Naive thymus-derived CD4-positive, alpha-beta T cell (primary cell): ENCODE measurements around the gene RSKR. TPM values are rescaled to one million over a fixed set of nuclear protein-coding genes. Genes with fewer than 3 reads are reported as not detected.
"Not testable (repeated sequence)": the region's sequence is repeated elsewhere in the genome, so short reads cannot be mapped to it uniquely, and the experiment has no call there.

Experiments used
- ATAC-seq: fragments of 150-1000 bp; cut with Tn5 transposase; 2 replicates; pipeline ENCODE4 v1.10.0; 2021; ENCODE audit warnings: mild to moderate bottlenecking, moderate library complexity
- CTCF ChIA-PET: fragments of 350-600 bp; sonication (Branson Sonifier 250); formaldehyde crosslinking; loops from one replicate; lab custom pipeline; 2021; ENCODE audit warnings: antibody characterized with exemption; lab: Charles Lee
- POLR2A ChIA-PET: fragments of 350-600 bp; sonication (Branson Sonifier 250); formaldehyde crosslinking; loops from one replicate; lab custom pipeline; 2021; ENCODE audit warnings: antibody characterized with exemption, inconsistent platforms; lab: Charles Lee
- DNase-seq, 9 donors: peaks; one replicate each; pipeline versions ENCODE4 v3.0.0 to v3.0.0-alpha.2; 2020 to 2022; ENCODE audit warnings: mixed read lengths in 1 of 9
- H3K27ac ChIP-seq: one replicate; pipeline ENCODE4 v1.7.0; 2013; ENCODE audit warnings: mild to moderate bottlenecking, low read depth, low read length, moderate library complexity
- H3K27me3 ChIP-seq, 2 donors: one replicate each; pipeline ENCODE4 v1.7.0; 2013; ENCODE audit warnings: low read length in 2 of 2, mild to moderate bottlenecking in 2 of 2, moderate library complexity in 2 of 2; ENCODE audit not compliant: control insufficient read depth in 2 of 2, insufficient read depth in 2 of 2
- H3K36me3 ChIP-seq, 3 experiments: 1 replicate in 2 of 3; 2 replicates in 1 of 3; pipeline ENCODE4 v1.7.0; 2013; ENCODE audit warnings: low read length in 3 of 3, mild to moderate bottlenecking in 3 of 3, moderate library complexity in 1 of 3; ENCODE audit not compliant: insufficient read depth in 3 of 3, control insufficient read depth in 2 of 3
- H3K4me1 ChIP-seq, 2 donors: one replicate each; pipeline ENCODE4 v1.7.0; 2013; ENCODE audit warnings: low read length in 2 of 2, mild to moderate bottlenecking in 2 of 2, moderate library complexity in 1 of 2; ENCODE audit not compliant: control insufficient read depth in 2 of 2, insufficient read depth in 2 of 2
- H3K4me3 ChIP-seq: 2 replicates; pipeline ENCODE4 v1.7.0; 2013; ENCODE audit warnings: mild to moderate bottlenecking, low read length
- H3K9me3 ChIP-seq, 3 experiments: 1 replicate in 2 of 3; 2 replicates in 1 of 3; pipeline ENCODE4 v1.7.0; 2013; ENCODE audit warnings: low read length in 3 of 3; ENCODE audit not compliant: control insufficient read depth in 2 of 3
- H3K27ac Mint-ChIP-seq, 9 donors: one replicate each; pipeline ENCODE4 v1.8.0; 2020 to 2022; ENCODE audit warnings: mixed read lengths in 9 of 9, mild to moderate bottlenecking in 8 of 9, moderate library complexity in 5 of 9, inconsistent platforms in 2 of 9
- H3K27me3 Mint-ChIP-seq, 5 donors: one replicate each; pipeline ENCODE4 v1.8.0; 2021 to 2022; ENCODE audit warnings: mixed read lengths in 5 of 5, mild to moderate bottlenecking in 1 of 5
- H3K36me3 Mint-ChIP-seq, 5 donors: one replicate each; pipeline ENCODE4 v1.8.0; 2020 to 2022; ENCODE audit warnings: mixed read lengths in 5 of 5, mild to moderate bottlenecking in 3 of 5, inconsistent platforms in 1 of 5
- H3K4me1 Mint-ChIP-seq, 7 donors: one replicate each; pipeline ENCODE4 v1.8.0; 2020 to 2022; ENCODE audit warnings: mixed read lengths in 7 of 7, mild to moderate bottlenecking in 3 of 7, inconsistent platforms in 1 of 7
- H3K4me3 Mint-ChIP-seq, 10 donors: one replicate each; pipeline ENCODE4 v1.8.0; 2020 to 2022; ENCODE audit warnings: mild to moderate bottlenecking in 10 of 10, mixed read lengths in 10 of 10, moderate library complexity in 6 of 10, inconsistent platforms in 2 of 10
- H3K9me3 Mint-ChIP-seq, 11 donors: one replicate each; pipeline ENCODE4 v1.8.0; 2020 to 2022; ENCODE audit warnings: mixed read lengths in 11 of 11, mild to moderate bottlenecking in 4 of 11, inconsistent platforms in 1 of 11, moderate library complexity in 1 of 11
- intact Hi-C, 2 donors: fragments of 100-400 bp; cut with micrococcal nuclease; formaldehyde crosslinking; loops; one replicate each; pipeline ENCODE4 v1.15.1; 2023
- polyA plus RNA-seq, 2 donors: library from polyadenylated mRNA; unstranded; fragments of 300-500 nt; fragmentation: Illumina TruSeq; gene quantifications; one replicate each; pipeline ENCODE4 v1.2.3, GENCODE V29; 2021
- total RNA-seq, 6 experiments: library from RNA in 5 of 6; stranded (reverse) in 5 of 6; gene quantifications; 1 replicate in 5 of 6; 2 replicates in 1 of 6; pipeline ENCODE4 v1.2.3 and lab custom pipeline; 2021 to 2026

The RSKR gene
- total and polyA plus RNA-seq, 7 experiments from 2014 or later = 0.20 to 34.5 (median 26.7) TPM; not detected in 1

DNA sequence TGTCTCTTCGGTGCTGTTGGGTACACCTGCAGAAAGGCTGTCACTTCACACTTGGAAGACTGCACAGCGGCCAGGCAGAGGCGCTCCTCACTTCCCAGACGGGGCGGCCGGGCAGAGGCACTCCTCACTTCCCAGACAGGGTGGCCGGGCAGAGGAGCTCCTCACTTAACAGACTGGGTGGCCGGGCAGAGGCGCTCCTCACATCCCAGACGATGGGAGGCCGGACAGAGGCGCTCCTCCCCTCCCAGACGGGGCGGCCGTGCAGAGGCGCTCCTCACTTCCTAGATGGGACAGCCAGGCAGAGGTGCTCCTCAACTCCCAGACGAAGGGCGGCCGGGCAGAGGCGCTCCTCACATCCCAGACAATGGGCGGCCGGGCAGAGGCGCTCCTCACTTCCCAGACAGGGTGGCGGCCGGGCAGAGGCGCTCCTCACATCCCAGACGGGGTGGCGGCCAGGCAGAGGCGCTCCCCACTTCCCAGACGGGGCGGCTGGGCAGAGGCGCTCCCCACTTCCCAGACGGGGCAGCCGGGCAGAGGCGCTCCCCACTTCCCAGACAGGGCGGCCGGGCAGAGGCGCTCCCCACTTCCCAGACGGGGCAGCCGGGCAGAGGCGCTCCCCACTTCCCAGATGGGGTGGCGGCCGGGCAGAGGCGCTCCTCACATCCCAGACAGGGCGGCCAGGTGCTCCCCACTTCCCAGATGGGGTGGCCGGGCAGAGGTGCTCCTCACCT, 44.9 kb upstream of the RSKR start:
- H3K27me3 Mint-ChIP-seq, H3K27ac Mint-ChIP-seq, DNase-seq, H3K9me3 ChIP-seq, intact Hi-C loops, ATAC-seq, CTCF ChIA-PET, POLR2A ChIA-PET, H3K4me3 ChIP-seq, H3K9me3 Mint-ChIP-seq, H3K27me3 ChIP-seq, H3K27ac ChIP-seq: not testable (repeated sequence)
- H3K4me1 ChIP-seq = peaks cover 18 to 27% of the 10 kb centered on the region in 2 donors
- Mint-ChIP-seq H3K4me3 (peak overlapping the region in 1 of 10 donors; percentile 34), H3K4me1 (peaks cover 28 to 58% (median 54%) of the 10 kb centered on the region in 7 donors), H3K36me3 (peaks cover 0 to 24% (median 8%) of the 10 kb centered on the region in 5 donors)
- peaks cover 0 to 23% (median 0%) of the 10 kb centered on the region in 3 experiments for H3K36me3 ChIP-seq

DNA sequence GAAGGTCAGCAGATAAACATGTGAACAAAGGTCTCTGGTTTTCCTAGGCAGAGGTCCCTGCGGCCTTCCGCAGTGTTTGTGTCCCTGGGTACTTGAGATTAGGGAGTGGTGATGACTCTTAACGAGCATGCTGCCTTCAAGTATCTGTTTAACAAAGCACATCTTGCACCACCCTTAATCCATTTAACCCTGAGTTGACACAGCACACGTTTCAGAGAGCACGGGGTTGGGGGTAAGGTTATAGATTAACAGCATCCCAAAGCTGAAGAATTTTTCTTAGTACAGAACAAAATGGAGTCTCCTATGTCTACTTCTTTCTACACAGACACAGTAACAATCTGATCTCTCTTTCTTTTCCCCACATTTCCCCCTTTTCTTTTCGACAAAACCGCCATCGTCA, 44.4 kb upstream of the RSKR start:
- H3K27me3 ChIP-seq, CTCF ChIA-PET: not testable (repeated sequence)
- H3K27ac Mint-ChIP-seq = peak overlapping the region in 2 of 9 donors; percentile 5 to 48

DNA sequence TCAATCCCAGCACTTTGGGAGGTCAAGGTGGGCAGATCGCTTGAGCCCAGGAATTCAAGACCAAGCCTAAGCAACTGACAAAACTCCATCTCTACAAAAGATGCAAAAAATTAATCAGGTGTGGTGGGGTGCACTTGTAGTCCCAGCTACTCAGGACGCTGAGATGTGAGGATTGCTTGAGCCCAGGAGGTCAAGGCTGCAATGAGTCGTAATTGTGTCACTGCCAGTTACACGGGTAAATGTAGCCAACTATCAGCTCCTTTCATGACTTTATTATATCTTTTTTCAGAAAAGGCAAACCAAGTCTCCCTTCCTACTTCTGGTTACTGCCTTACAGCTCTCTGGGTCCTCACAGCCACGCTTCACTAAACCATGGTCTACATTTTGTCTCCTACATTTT, 43.8 kb upstream of the RSKR start:
- no peak overlapping the region for H3K4me3 Mint-ChIP-seq
- DNase-seq (no peak), ATAC-seq (no peak)
- H3K9me3 ChIP-seq = no peaks in the 10 kb centered on the region
- intact Hi-C loops = no loop called here
- H3K27me3 Mint-ChIP-seq = no peaks in the 10 kb centered on the region
- peaks cover 16 to 53% (median 46%) of the 10 kb centered on the region in 7 donors for H3K4me1 Mint-ChIP-seq
- ChIA-PET CTCF (no interaction called here), POLR2A (interaction anchor here (1.0 kb wide), 1 partner anchor 14 kb away, joined by 3 read pairs; no protein-coding TSS in a partner anchor)
- H3K36me3 ChIP-seq = peaks cover 0 to 31% (median 4%) of the 10 kb centered on the region in 3 experiments
- H3K9me3 Mint-ChIP-seq = no peaks in the 10 kb centered on the region
- H3K27ac ChIP-seq = no peak overlapping the region
- H3K4me1 ChIP-seq = peaks cover 6 to 15% of the 10 kb centered on the region in 2 donors
- peak overlapping the region in 1 of 9 donors; percentile 5 for H3K27ac Mint-ChIP-seq
- H3K4me3 ChIP-seq = no peak overlapping the region
- H3K36me3 Mint-ChIP-seq = peaks cover 0 to 25% (median 8%) of the 10 kb centered on the region in 5 donors
- no peaks in the 10 kb centered on the region for H3K27me3 ChIP-seq

More for the DNA sequence above, 44.4 kb upstream of the RSKR start:
- H3K9me3 Mint-ChIP-seq, ATAC-seq, H3K27me3 Mint-ChIP-seq, intact Hi-C loops, H3K27ac ChIP-seq, H3K4me3 ChIP-seq, DNase-seq, H3K9me3 ChIP-seq: not testable (repeated sequence)
- Histone ChIP-seq H3K4me1 (peaks cover 12 to 21% of the 10 kb centered on the region in 2 donors), H3K36me3 (peaks cover 0 to 26% (median 0%) of the 10 kb centered on the region in 3 experiments)
- Mint-ChIP-seq H3K4me3 (peak overlapping the region in 1 of 10 donors; percentile 34), H3K4me1 (peaks cover 22 to 53% (median 48%) of the 10 kb centered on the region in 7 donors), H3K36me3 (peaks cover 0 to 22% (median 8%) of the 10 kb centered on the region in 5 donors)
- POLR2A ChIA-PET = interaction anchor here (1.0 kb wide), 1 partner anchor 14 kb away, joined by 3 read pairs; no protein-coding TSS in a partner anchor

DNA sequence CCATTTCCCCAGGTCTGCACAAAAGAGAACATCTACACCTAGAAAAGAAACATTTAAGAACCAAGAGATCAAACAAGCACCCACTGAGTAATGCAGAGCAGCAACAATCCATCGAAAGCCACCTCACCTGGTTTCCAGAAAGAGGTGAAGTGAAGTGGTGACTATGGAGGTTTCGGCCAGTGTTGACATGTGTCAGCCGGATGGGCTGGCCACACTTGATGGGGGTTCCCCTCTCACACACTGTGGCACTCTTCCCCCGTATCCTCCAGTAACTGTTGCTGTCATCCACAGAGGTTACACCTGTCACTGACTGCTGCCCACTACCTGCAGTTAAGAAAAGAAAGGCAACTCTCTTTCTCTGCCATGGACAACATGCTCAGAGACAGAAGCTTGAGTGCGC, 41.2 kb upstream of the RSKR start:
- H3K4me3 Mint-ChIP-seq = no peak overlapping the region
- Histone ChIP-seq H3K36me3 (peaks cover 0 to 42% (median 5%) of the 10 kb centered on the region in 3 experiments), H3K27ac (no peak overlapping the region), H3K4me3 (no peak overlapping the region), H3K27me3 (no peaks in the 10 kb centered on the region), H3K4me1 (peaks cover 0 to under 1% of the 10 kb centered on the region in 2 donors), H3K9me3 (no peaks in the 10 kb centered on the region)
- no peaks in the 10 kb centered on the region for H3K27me3 Mint-ChIP-seq
- ATAC-seq = no peak
- H3K36me3 Mint-ChIP-seq = peaks cover 0 to 27% (median 4%) of the 10 kb centered on the region in 5 donors
- CTCF ChIA-PET = no interaction called here
- no peaks in the 10 kb centered on the region for H3K9me3 Mint-ChIP-seq
- intact Hi-C loops = no loop called here
- POLR2A ChIA-PET = interaction anchor here (0.6 to 1.1 kb wide), 2 partner anchors 10 to 335 kb away, joined by 3 to 4 read pairs; partner anchors contain the start of gene BLTP2
- no peak for DNase-seq
- H3K27ac Mint-ChIP-seq = peak overlapping the region in 1 of 9 donors; percentile 89
- H3K4me1 Mint-ChIP-seq = peaks cover 6 to 33% (median 22%) of the 10 kb centered on the region in 7 donors

DNA sequence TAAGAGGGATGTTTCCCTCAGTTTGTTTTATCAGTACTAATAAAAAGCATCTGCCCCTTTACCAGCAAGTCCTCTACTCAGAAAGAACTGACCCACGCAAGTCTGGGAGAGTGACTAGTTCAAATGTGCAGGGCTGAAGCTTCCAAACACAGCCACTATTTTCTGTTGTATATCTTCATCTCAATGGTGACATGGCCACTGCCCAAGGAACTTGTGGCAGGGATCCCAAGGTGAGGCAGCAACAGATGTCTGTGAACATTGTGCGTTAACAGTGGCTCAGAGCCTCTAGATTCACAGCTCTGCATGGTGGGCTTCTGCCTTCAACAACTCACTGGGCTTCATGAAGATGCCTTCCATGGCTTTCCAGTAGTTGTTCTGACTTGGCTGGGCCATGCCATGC, 34.7 kb upstream of the RSKR start:
- no peaks in the 10 kb centered on the region for H3K27me3 ChIP-seq
- H3K9me3 ChIP-seq = no peaks in the 10 kb centered on the region
- Mint-ChIP-seq H3K4me1 (peaks cover 20 to 44% (median 31%) of the 10 kb centered on the region in 7 donors), H3K36me3 (peaks cover 0 to 20% (median 10%) of the 10 kb centered on the region in 5 donors), H3K4me3 (no peak overlapping the region), H3K9me3 (no peaks in the 10 kb centered on the region), H3K27me3 (no peaks in the 10 kb centered on the region), H3K27ac (peak overlapping the region in 3 of 9 donors; percentile 25 to 69 (median 55))
- CTCF ChIA-PET = interaction anchor here (4.1 kb wide), 1 partner anchor 13 kb away, joined by 15 read pairs; the partner anchor contains the start of genes SDF2 and SUPT6H
- peaks cover 5 to 40% (median 6%) of the 10 kb centered on the region in 3 experiments for H3K36me3 ChIP-seq
- intact Hi-C loops = loop anchor here (5.0 to 10.0 kb wide), 8 partner anchors 71 to 919 kb away; partner anchors contain the start of genes DHRS13 (in 2 of the 2), ABHD15 (in 1 of the 2), ALDOC (in 1 of the 2) and ERAL1 (in 1 of the 2)
- no peak for DNase-seq
- ATAC-seq = no peak
- H3K4me1 ChIP-seq = peaks cover 15 to 21% of the 10 kb centered on the region in 2 donors
- POLR2A ChIA-PET = interaction anchor here (1.0 to 3.5 kb wide), 2 partner anchors 13 to 63 kb away, joined by 4 to 19 read pairs; partner anchors contain the start of genes PROCA1, SDF2 and SUPT6H
- no peak overlapping the region for H3K4me3 ChIP-seq
- H3K27ac ChIP-seq = no peak overlapping the region

- peaks cover 4 to 26% (median 16%) of the 10 kb centered on the region in 5 donors for H3K36me3 Mint-ChIP-seq
- Histone ChIP-seq H3K4me1 (peaks cover 26 to 29% of the 10 kb centered on the region in 2 donors), H3K9me3 (no peaks in the 10 kb centered on the region), H3K27me3 (no peaks in the 10 kb centered on the region), H3K27ac (peak overlapping the region; percentile 95), H3K36me3 (peaks cover 0 to 41% (median 11%) of the 10 kb centered on the region in 3 experiments), H3K4me3 (peak overlapping the region; percentile 87)
- CTCF ChIA-PET = interaction anchor here (0.8 to 4.1 kb wide), 7 partner anchors 16 to 311 kb away, joined by 3 to 15 read pairs (median 4); partner anchors contain the start of genes SDF2, SUPT6H and TNFAIP1
- POLR2A ChIA-PET = interaction anchor here (0.6 to 5.3 kb wide), 12 partner anchors 14 to 305 kb away, joined by 3 to 81 read pairs (median 8); partner anchors contain the start of genes PHF12, PIGS, PROCA1 and RPL23A
- DNase-seq (peak in 1 of 9 donors; percentile 6), ATAC-seq (no peak)
- H3K27ac Mint-ChIP-seq = peak overlapping the region; percentile 90 to 99 (median 97)
- peaks cover 27 to 53% (median 39%) of the 10 kb centered on the region in 7 donors for H3K4me1 Mint-ChIP-seq
- H3K27me3 Mint-ChIP-seq = no peaks in the 10 kb centered on the region
- H3K9me3 Mint-ChIP-seq = no peaks in the 10 kb centered on the region
- intact Hi-C loops = loop anchor here (1.0 to 10.0 kb wide), 9 partner anchors 65 to 921 kb away; partner anchors contain the start of genes DHRS13 (in 2 of the 2), ABHD15 (in 1 of the 2), ALDOC (in 1 of the 2) and ERAL1 (in 1 of the 2)
- peak overlapping the region; percentile 68 to 99 (median 90) for H3K4me3 Mint-ChIP-seq
These were observed 32.2 kb upstream of the RSKR start for GRCh38 chr17:28646039-28646754.
